K562 (cell line): Measurements from ENCODE around the gene VSIG10. TPM values are rescaled to one million over a fixed set of nuclear protein-coding genes. Genes with fewer than 3 reads are reported as not detected.
A peak's percentile ranks its signal among the peaks of the same experiment; 100 is the strongest.

ENCODE experiments used
- CXXC5 ChIP-seq: fragments of 250-450 bp; sonication (Bioruptor Pico); IDR thresholded peaks from 2 replicates; pipeline ENCODE4 v1.8.0; 2022; ENCODE audit warnings: inconsistent platforms, mild to moderate bottlenecking, moderate library complexity
- DDX20 ChIP-seq: fragments of 450-650 bp; IDR thresholded peaks from 2 replicates; pipeline ENCODE4 v1.6.1; 2016; ENCODE audit warnings: missing genetic modification characterization, low read depth, mild to moderate bottlenecking, missing compliant biosample characterization, moderate library complexity
- E2F8 ChIP-seq: fragments of 450-650 bp; IDR thresholded peaks from 2 replicates; pipeline ENCODE4 v1.7.1; 2018; ENCODE audit warnings: mild to moderate bottlenecking, low read depth; ENCODE audit not compliant: partially characterized antibody
- HCFC1 ChIP-seq: IDR thresholded peaks from 2 replicates; pipeline ENCODE4 v1.6.1; 2012; ENCODE audit warnings: low read depth, low read length, improper control_type of control experiment
- HIVEP1 ChIP-seq: fragments of 250-450 bp; sonication (Bioruptor Pico); IDR thresholded peaks from 2 replicates; pipeline ENCODE4 v1.4.0; 2020; ENCODE audit warnings: mild to moderate bottlenecking
- MAFK ChIP-seq: IDR thresholded peaks from 2 replicates; pipeline ENCODE4 v1.6.1; 2011; ENCODE audit warnings: low read length, improper control_type of control experiment
- NCOA2 ChIP-seq, 2 experiments: fragments of 450-650 bp; IDR thresholded peaks; 2 replicates each; pipeline ENCODE4 v1.6.1; 2018; ENCODE audit warnings: mild to moderate bottlenecking in 2 of 2, moderate library complexity in 1 of 2; ENCODE audit not compliant: partially characterized antibody in 2 of 2
- SIX5 ChIP-seq, 2 experiments: IDR thresholded peaks; 2 replicates each; pipeline ENCODE4 v1.6.1; 2011; ENCODE audit warnings: low read length in 2 of 2, borderline replicate concordance in 1 of 2, low read depth in 1 of 2, mild to moderate bottlenecking in 1 of 2, moderate library complexity in 1 of 2; ENCODE audit not compliant: insufficient read depth in 1 of 2
- SMC3 ChIP-seq: conservative IDR thresholded peaks from 2 replicates; pipeline ENCODE4 v1.6.1; 2011; ENCODE audit warnings: low read depth, low read length, improper control_type of control experiment; ENCODE audit not compliant: insufficient read depth
- TCF15 ChIP-seq: fragments of 250-450 bp; sonication (Bioruptor Pico); IDR thresholded peaks from 2 replicates; pipeline ENCODE4 v1.8.0; 2022; ENCODE audit warnings: moderate library complexity, mild to moderate bottlenecking, inconsistent platforms
- THAP12 ChIP-seq: fragments of 250-450 bp; sonication (Bioruptor Pico); IDR thresholded peaks from 2 replicates; pipeline ENCODE4 v1.9.0; 2021; ENCODE audit warnings: mild to moderate bottlenecking, inconsistent platforms
- VEZF1 ChIP-seq: fragments of 200-800 bp; sonication (Bioruptor generic); IDR thresholded peaks from 2 replicates; pipeline ENCODE4 v1.6.1; 2017; ENCODE audit warnings: missing genetic modification characterization, missing compliant biosample characterization
- XRCC4 ChIP-seq: IDR thresholded peaks from one replicate; pipeline ENCODE4 v1.6.1; 2011; ENCODE audit not compliant: insufficient read depth, insufficient read length; ENCODE audit errors: extremely low read depth
- ZBTB11 ChIP-seq, 3 experiments: fragments of 200-800 bp in 1 of 3; fragments of 250-450 bp in 1 of 3; fragments of 450-650 bp in 1 of 3; sonication (Bioruptor Pico) in 1 of 3; sonication (Bioruptor generic) in 1 of 3; formaldehyde crosslinking in 1 of 3; IDR thresholded peaks; 2 replicates each; pipeline versions ENCODE4 v1.6.1 to v1.8.0; 2016 to 2022; ENCODE audit warnings: mild to moderate bottlenecking in 2 of 3, missing genetic modification characterization in 2 of 3, missing compliant biosample characterization in 1 of 3, moderate library complexity in 1 of 3
- ZNF217 ChIP-seq: sonication (generic); formaldehyde crosslinking; IDR thresholded peaks from 2 replicates; pipeline ENCODE4 v1.8.0; 2022; ENCODE audit warnings: mild to moderate bottlenecking, missing genetic modification reagents
- ZNF3 ChIP-seq: fragments of 250-450 bp; sonication (Bioruptor Pico); IDR thresholded peaks from 2 replicates; pipeline ENCODE4 v1.5.0; 2021; ENCODE audit warnings: mild to moderate bottlenecking, moderate library complexity
- ZNF316 ChIP-seq: fragments of 450-650 bp; IDR thresholded peaks from 2 replicates; pipeline ENCODE4 v1.6.1; 2016
- ZNF436 ChIP-seq: fragments of 250-450, 450-650 bp; sonication (Bioruptor Pico); formaldehyde crosslinking; IDR thresholded peaks from 2 replicates; pipeline ENCODE4 v1.7.0; 2020; ENCODE audit warnings: mild to moderate bottlenecking
- polyA plus RNA-seq, 8 experiments: library from polyadenylated mRNA; depleted of rRNA in 4 of 8; stranded (reverse) in 5 of 8; unstranded in 3 of 8; fragments of >200 nt; fragmentation: Nextera tagmentation in 2 of 8; fragmentation: Illumina TruSeq in 1 of 8; extraction: Ambion mirVana in 2 of 8; extraction: Trizol in 1 of 8; gene quantifications; 2 replicates each; pipeline versions ENCODE4 v1.2.1 to v1.2.3, GENCODE V29; 2011 to 2014; ENCODE audit warnings: inconsistent platforms in 1 of 8, missing spikeins in 1 of 8
- total RNA-seq, 7 experiments: library from RNA; depleted of rRNA in 6 of 7; stranded (reverse); fragments of >200 nt in 6 of 7; fragmentation: Illumina TruSeq in 2 of 7; extraction: Trizol in 2 of 7; gene quantifications; 2 replicates each; pipeline versions ENCODE4 v1.2.1 to v1.2.3, GENCODE V29; 2011 to 2021; ENCODE audit warnings: low replicate concordance in 1 of 7

Gene VSIG10
- total and polyA plus RNA-seq, 9 of the 15 experiments (the other 6 are each of a cell fraction or from before 2014, with no cell fraction given): 4.1 to 8.8 (median 4.7) TPM

- no peak for TF ChIP-seq E2F8
- TF ChIP-seq ZNF217 (CRISPR knock-in tag): no peak
- no peak for TF ChIP-seq ZNF316
- TF ChIP-seq DDX20 (tag): no peak
- TF ChIP-seq ZNF436 (CRISPR knock-in tag): no peak
- no peak for TF ChIP-seq MAFK
- TF ChIP-seq TCF15 (CRISPR knock-in tag): no peak
- no peak for TF ChIP-seq XRCC4
- TF ChIP-seq ZBTB11 (CRISPR knock-in tag; IDR thresholded peaks at IDR 0.05): no peak
- no peak for TF ChIP-seq SIX5 (IDR thresholded peaks at IDR 0.05; ENCODE audit: borderline replicate concordance in 1 of 2, insufficient read depth in 1 of 2, low read depth in 1 of 2, low read length in 2 of 2)
- TF ChIP-seq HCFC1: 0 out of 2 replicates have a peak, but pooled peaks have one; percentile 12
- TF ChIP-seq SMC3: peak; percentile 40; the same call in 1 of the 2 replicates
- no peak for TF ChIP-seq CXXC5
- TF ChIP-seq THAP12 (CRISPR knock-in tag): no peak
- TF ChIP-seq NCOA2 (IDR thresholded peaks at IDR 0.05; ENCODE audit: partially characterized antibody in 2 of 2): no peak
- TF ChIP-seq ZNF3 (CRISPR knock-in tag): no peak
- TF ChIP-seq HIVEP1 (CRISPR knock-in tag): no peak
- TF ChIP-seq VEZF1 (CRISPR knock-in tag): peak; percentile 14; the same call in 1 of the 2 replicates
These were observed 48.7 kb downstream of the VSIG10 start (continued) for GRCh38 chr12:118055144-118055557.
